ENCODE data around the gene ARRDC5. TPM values are rescaled to one million over a fixed set of nuclear protein-coding genes. Genes with fewer than 3 reads are reported as not detected.
"Not testable (repeated sequence)": the region's sequence is repeated elsewhere in the genome, so short reads cannot be mapped to it uniquely, and the experiment has no call there.

ARRDC5 gene
- total and polyA plus RNA-seq, 2 of the 13 experiments (the other 11 are each of a cell fraction or from before 2014, with no cell fraction given) = not detected

GRCh38 chr19:4882874-4883273 is 19.8 kb downstream of the ARRDC5 start:
- H3K79me2 ChIP-seq (ENCODE audit: insufficient read depth, low read length); H4K20me1 ChIP-seq (ENCODE audit: insufficient read depth, low read length); intact Hi-C loops (cut with micrococcal nuclease; ENCODE audit: unreplicated experiment); H3K9me3 ChIP-seq (ENCODE audit: low read length); H3K36me3 ChIP-seq (replicated peaks in 1 of 2; ENCODE audit: control insufficient read depth in 1 of 2, insufficient read depth in 2 of 2, low read length in 2 of 2); H3K27me3 ChIP-seq (ENCODE audit: control insufficient read depth in 1 of 2, insufficient read depth in 2 of 2, low read length in 2 of 2); CTCF ChIA-PET (ENCODE audit: low intra/inter-chr PET ratio, low total read pairs); ATAC-seq; in situ Hi-C loops (cut with HindIII; ENCODE audit: extremely low pct_ligation_motif_present, low pct_unique_long_range_greater_than_20kb); H3K9ac ChIP-seq (ENCODE audit: insufficient read depth, low read depth, low read length); H3K4me3 ChIP-seq (replicated peaks in 1 of 3; ENCODE audit: insufficient read depth in 1 of 3, low read depth in 2 of 3, low read length in 3 of 3); DNase-seq (ENCODE audit: low spot score); H2AFZ ChIP-seq (ENCODE audit: low read length); BruUV-seq (replicated peaks); FAIRE-seq; POLR2A ChIA-PET; H3K4me2 ChIP-seq (ENCODE audit: low read depth, low read length); H3K27ac ChIP-seq (ENCODE audit: extremely low read length, insufficient read depth, low read length): not testable (repeated sequence)
- TF ChIP-seq ZNF121 (CRISPR knock-in tag; IDR thresholded peaks at IDR 0.05) = peak; percentile 86
- WGBS (ENCODE audit: low lambda C conversion rate) = 14% methylated on average over 6 of the region's 6 CpGs
- peaks cover 17% of the 10 kb centered on the region; the same call in 1 of the 2 replicates for H3K4me1 ChIP-seq (ENCODE audit: insufficient read depth, low read length)

GRCh38 chr19:4879041-4879440 is 23.7 kb downstream of the ARRDC5 start:
- ATAC-seq (no peak), FAIRE-seq (no peak), DNase-seq (ENCODE audit: low spot score) (no peak)
- no peak overlapping the region for H3K27ac ChIP-seq (ENCODE audit: extremely low read length, insufficient read depth, low read length)
- CTCF ChIA-PET (ENCODE audit: low intra/inter-chr PET ratio, low total read pairs) = no interaction called here
- H3K36me3 ChIP-seq (replicated peaks in 1 of 2; ENCODE audit: control insufficient read depth in 1 of 2, insufficient read depth in 2 of 2, low read length in 2 of 2) = no peaks in the 10 kb centered on the region
- H3K9me3 ChIP-seq (ENCODE audit: low read length) = no peaks in the 10 kb centered on the region
- no peaks in the 10 kb centered on the region for H3K79me2 ChIP-seq (ENCODE audit: insufficient read depth, low read length)
- 29% methylated on average over 10 of the region's 11 CpGs for WGBS (ENCODE audit: low lambda C conversion rate)
- intact Hi-C loops (cut with micrococcal nuclease; ENCODE audit: unreplicated experiment) (no loop called here), in situ Hi-C loops (cut with HindIII; ENCODE audit: extremely low pct_ligation_motif_present, low pct_unique_long_range_greater_than_20kb) (loop anchor here (10.0 kb wide), 1 partner anchor 156 kb away; no protein-coding TSS in a partner anchor)
- H3K4me1 ChIP-seq (ENCODE audit: insufficient read depth, low read length) = peaks cover 17% of the 10 kb centered on the region; the same call in 1 of the 2 replicates
- no peak overlapping the region for H3K4me2 ChIP-seq (ENCODE audit: low read depth, low read length)
- no peak overlapping the region for H2AFZ ChIP-seq (ENCODE audit: low read length)
- peaks cover 1 to 4% of the 10 kb centered on the region in 2 experiments for H3K27me3 ChIP-seq (ENCODE audit: control insufficient read depth in 1 of 2, insufficient read depth in 2 of 2, low read length in 2 of 2)
- H4K20me1 ChIP-seq (ENCODE audit: insufficient read depth, low read length) = no peaks in the 10 kb centered on the region
- H3K4me3 ChIP-seq (replicated peaks in 1 of 3; ENCODE audit: insufficient read depth in 1 of 3, low read depth in 2 of 3, low read length in 3 of 3) = no peak overlapping the region
- no TSS peak for BruUV-seq (replicated peaks)
- POLR2A ChIA-PET = no interaction called here
- no peak overlapping the region for H3K9ac ChIP-seq (ENCODE audit: insufficient read depth, low read depth, low read length)
- TF ChIP-seq ISX (CRISPR knock-in tag; conservative IDR thresholded peaks at IDR 0.05) = no peak
- no peak for TF ChIP-seq ZNF687 (CRISPR knock-in tag; IDR thresholded peaks at IDR 0.05)
- no peak for TF ChIP-seq CTCF (CRISPR knock-in tag; IDR thresholded peaks at IDR 0.05)
- TF ChIP-seq HES4 (CRISPR knock-in tag; IDR thresholded peaks at IDR 0.05; ENCODE audit: borderline replicate concordance) = no peak
- TF ChIP-seq TFAP4 (IDR thresholded peaks at IDR 0.05; ENCODE audit: borderline replicate concordance, low read depth) = no peak
- no peak for TF ChIP-seq CBX1 (IDR thresholded peaks at IDR 0.05; ENCODE audit: low read depth)
- TF ChIP-seq ZNF44 (CRISPR knock-in tag; IDR thresholded peaks at IDR 0.05) = no peak
- no peak for TF ChIP-seq HNF1B (CRISPR knock-in tag; IDR thresholded peaks at IDR 0.05)
- no peak for TF ChIP-seq PCBP2 (optimal IDR thresholded peaks at IDR 0.05; ENCODE audit: low read depth, low read length, poor library complexity, severe bottlenecking)
